Cardiac septum (tissue), 1 donor: ENCODE measurements around the gene C21orf58. TPM values are rescaled to one million over a fixed set of nuclear protein-coding genes. Genes with fewer than 3 reads are reported as not detected.
"Not testable (repeated sequence)": the region's sequence is repeated elsewhere in the genome, so short reads cannot be mapped to it uniquely, and the experiment has no call there.

Experiments used
- DNase-seq: peaks from one replicate; pipeline ENCODE4 v3.0.0-alpha.2; 2020; ENCODE audit warnings: low spot score
- intact Hi-C: fragments of 100-400 bp; cut with DNase I; formaldehyde crosslinking; loops from one replicate; pipeline ENCODE4 v1.14.0; 2022
- total RNA-seq: library from RNA; stranded (reverse); fragmentation: NEBNext Ultra II Directional; extraction: Animal tissue kit (Norgen Biotek cat#: 25700); gene quantifications from one replicate; pipeline ENCODE4 v1.2.1, GENCODE V29; 2021
- donor health status: DM: no; HTN: no; CAD: no.

Gene C21orf58
- total RNA-seq, 1 donor from 2014 or later, result 1.4 TPM

DNA sequence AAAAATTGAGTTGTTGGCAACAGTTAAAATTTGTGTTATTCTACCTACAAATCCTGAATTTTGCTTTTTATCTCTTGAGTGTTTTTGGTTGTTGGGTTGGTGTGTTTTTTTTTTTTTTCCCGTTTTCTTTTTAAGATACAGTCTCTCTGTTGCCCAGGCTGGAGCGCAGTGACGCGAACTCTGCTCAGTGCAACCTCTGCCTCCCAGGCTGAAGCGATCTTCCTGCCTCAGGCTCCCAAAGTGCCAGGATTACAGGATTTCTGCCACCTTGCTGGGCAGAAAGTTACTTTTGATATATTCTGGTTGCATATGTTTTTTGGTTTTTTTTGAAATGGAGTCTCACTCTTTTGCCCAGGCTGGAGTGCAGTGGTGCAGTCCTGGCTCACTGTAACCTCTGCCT, 4.5 kb upstream of the C21orf58 start:
- intact Hi-C loops, result loop anchor here (10.0 kb wide), 1 partner anchor 353 kb away; no protein-coding TSS in a partner anchor
- no peak for DNase-seq

DNA sequence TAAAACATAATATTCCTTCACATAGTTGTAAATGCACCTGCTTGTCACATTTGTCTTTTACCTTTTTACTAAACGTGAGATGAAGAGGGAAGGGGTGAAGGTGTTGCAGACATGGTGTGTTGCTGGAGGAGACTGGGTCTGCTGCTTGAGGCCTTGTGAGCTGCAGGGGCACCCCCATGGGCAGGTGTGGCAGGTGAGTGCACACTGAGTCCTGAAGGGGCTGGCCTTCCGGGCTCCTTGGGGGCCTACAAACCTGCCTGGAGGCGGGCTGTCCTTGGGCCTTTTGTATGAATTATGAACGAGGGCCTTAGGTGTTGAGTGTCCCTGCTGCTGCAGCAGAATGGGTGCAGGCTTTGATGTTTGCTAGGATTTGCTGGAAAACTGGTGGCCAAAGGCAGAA, 4.0 kb upstream of the C21orf58 start:
- no peak for DNase-seq
- intact Hi-C loops, result loop anchor here (10.0 kb wide), 1 partner anchor 353 kb away; no protein-coding TSS in a partner anchor

DNA sequence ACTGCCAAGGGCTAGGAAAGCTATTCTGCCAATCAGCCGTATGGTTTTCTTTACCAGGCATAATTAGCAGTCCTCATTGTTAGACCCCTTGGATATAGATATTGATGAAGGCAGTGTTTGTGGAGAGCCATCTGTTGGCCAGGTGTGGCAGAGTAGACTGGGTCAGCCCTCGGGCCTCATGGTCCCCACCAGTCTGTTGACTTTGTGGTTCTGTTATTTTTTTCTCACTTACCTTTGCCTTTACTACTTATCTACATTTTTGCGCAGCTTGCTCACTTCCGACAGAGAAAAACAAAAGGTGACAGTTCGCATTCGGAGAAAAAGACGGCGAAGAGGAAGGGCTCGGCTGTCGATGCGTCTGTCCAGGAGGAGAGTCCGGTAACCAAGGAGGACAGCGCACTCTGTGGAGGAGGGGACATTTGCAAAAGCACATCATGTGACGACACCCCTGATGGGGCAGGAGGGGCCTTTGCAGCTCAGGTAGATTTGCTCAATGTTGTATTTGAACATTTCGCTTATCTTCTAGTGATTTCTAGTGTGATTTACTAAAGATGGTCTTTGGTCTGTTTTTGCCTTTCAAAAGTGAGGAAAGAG, 2.5 kb upstream of the C21orf58 start:
- intact Hi-C loops, result loop anchor here (10.0 kb wide), 1 partner anchor 351 kb away; no protein-coding TSS in a partner anchor
- DNase-seq, result no peak

DNA sequence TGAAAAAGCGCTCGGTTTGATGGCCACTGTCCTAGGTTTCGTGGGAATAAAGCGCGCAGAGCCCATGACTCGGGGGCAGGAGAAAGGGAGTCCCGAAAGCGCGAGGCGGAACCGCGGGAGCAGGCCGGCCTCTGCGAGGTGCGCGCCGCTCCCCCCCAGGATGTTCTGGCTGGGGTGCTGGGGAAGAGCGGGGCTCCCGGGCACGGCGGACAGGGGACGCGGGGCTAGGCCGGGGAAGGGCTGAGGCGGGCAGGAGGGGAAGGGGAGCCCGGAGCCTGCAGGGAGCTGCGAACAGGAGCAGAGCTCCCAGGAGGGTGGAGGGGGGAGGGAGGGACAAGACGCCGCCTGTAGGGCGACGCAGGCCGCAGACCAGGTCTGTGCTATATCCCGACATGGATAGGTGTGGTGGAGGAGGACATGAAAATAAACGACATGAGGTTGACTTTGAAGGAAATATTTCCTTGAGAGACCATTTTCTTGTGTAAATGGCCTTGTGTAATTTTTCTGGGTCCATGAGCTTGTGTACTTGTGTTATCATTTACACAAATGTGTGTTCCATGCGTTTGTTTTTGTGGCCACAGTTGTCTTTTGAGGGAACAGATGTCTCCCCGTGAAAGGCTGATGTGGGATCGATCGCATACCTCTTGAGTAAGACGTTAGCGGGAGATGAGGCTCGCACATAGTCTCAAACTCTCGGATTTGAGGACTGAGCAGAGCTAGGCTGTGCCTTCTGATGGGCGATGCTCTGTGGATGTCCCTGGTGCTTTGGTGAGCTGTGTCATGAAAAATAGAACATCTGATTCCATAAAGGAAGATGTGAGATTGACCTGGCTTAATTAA, 1.6 kb upstream of the C21orf58 start:
- no peak for DNase-seq
- intact Hi-C loops, result loop anchor here (2.0 to 10.0 kb wide), 2 partner anchors 38 to 350 kb away; partner anchors contain the start of gene YBEY

DNA sequence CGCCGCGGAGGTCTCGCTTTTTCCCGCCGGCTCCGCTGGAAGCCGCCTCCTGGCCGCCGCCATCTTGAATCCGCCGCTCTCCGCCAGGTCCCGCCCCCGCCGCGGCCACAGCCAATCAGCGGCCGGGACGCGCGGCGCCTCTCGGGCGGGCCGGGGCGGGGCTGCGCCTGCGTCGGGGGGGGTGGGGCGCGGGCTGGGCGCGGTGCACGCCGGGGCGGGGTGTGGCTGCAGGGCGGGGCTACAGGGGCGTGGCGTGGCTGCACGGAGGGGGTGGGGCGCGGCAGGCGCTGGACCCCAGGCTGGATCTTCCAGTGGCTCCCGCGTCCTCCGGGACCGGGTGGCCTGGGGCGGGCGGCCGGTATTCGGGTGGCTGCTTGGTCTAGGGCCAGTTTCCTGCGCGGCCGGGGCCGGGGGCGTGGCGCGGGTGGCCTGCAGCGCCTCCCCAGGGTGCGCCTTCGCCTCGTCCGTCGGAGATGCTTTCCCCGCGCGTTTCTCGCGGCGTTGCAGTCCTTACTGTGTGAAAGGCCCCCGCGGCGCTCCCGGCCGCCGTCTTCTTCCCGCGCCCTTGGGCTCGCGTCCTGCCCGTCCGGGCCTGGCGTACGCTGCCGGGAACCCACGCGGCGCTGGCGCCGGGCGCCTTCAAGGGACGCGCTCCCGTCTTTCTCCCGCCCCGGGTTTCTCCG, 861 bp upstream of the C21orf58 start:
- intact Hi-C loops, result loop anchor here (2.0 to 10.0 kb wide), 2 partner anchors 38 to 350 kb away; partner anchors contain the start of gene YBEY
- DNase-seq, result peak; percentile 95

DNA sequence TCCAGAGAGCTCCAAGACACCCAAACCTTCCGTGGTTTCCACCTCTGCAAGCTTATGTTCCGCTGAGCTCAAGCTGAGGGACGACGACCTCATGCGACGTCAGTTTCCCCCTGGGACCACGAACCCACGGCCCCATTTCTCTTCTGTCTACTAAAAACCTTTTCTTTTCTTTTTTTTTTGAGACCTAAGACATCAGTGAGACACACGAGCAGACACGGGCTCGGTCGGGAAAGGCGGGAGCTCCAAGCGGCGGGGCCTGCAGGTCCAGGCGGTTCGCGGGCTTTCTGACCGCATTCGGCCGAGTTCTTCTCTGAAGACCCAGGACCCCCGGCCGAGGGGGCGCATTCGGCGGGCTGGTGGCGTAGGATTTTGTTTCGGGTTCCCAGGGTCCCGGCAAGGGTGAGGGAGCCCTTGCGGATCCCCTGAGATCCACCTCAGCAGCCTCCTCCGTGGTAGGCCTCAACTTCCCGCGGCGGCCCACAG, 402 bp downstream of the C21orf58 start:
- intact Hi-C loops, result loop anchor here (10.0 kb wide), 1 partner anchor 348 kb away; no protein-coding TSS in a partner anchor
- no peak for DNase-seq

DNA sequence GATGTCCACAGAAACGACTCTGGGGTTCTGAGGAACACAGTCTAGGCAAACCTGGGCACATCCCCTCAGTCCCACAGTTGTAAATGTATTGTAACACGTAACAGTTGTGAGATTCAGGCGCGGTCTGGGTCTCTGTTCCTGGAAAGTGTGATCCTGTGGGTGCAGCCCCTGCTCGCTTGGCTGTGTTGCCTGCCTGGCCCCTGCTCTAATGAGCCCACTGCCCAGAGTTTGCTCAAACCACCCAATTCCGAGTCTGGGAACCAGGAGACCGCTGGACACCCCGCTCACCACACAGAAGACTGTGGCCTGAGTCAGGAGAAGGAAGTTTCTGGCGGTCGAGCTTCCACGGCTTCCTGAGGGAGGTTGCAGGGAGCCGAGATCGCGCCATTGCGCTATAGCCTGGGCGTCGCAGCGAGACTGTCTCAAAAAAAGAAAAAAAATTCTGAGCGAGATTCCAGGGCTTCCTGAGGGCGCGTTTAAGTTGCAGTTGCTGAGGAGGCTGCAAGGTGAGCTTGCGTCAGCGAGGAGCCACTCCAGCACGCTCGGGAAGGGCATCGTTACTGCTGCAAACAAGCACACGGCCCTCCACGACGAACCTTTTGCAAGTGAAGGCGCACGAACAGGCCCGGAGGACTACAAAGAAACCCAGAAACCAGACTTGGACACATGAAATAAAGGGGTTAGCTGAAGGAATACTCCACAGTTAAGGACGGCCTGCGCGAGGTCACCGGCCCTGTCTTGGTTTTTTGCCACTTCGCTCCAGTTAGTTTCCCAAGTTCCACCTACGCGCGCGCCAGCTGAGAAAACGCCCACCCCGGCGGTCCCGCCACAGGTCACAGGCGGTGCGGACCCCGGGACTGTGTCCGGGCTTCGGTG, 1.1 kb downstream of the C21orf58 start:
- intact Hi-C loops, result loop anchor here (10.0 kb wide), 1 partner anchor 348 kb away; no protein-coding TSS in a partner anchor
- DNase-seq, result no peak

DNA sequence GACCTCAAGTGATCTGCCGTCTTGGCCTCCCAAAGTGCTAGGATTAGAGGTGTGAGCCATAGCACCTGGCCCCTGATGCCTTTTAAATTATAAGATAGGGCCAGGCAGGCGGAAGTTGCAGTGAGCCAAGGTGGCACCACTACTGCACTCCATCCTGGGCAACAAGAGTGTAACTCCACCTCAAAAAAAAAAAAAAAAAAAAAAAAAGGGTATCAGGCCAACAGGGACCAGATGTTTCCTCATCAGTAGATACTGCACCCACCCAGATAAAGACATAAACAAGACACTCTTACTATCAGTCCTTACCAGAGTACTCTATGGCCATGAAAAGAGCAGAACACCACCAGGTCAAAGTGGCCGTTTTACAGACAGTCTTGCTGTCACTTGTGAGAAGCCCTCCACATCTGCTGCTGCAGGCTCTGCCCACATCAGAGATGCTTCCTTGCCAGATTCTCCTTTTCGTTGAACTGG, 3.3 kb downstream of the C21orf58 start:
- intact Hi-C loops, result loop anchor here (10.0 kb wide), 1 partner anchor 346 kb away; no protein-coding TSS in a partner anchor
- DNase-seq, result no peak

DNA sequence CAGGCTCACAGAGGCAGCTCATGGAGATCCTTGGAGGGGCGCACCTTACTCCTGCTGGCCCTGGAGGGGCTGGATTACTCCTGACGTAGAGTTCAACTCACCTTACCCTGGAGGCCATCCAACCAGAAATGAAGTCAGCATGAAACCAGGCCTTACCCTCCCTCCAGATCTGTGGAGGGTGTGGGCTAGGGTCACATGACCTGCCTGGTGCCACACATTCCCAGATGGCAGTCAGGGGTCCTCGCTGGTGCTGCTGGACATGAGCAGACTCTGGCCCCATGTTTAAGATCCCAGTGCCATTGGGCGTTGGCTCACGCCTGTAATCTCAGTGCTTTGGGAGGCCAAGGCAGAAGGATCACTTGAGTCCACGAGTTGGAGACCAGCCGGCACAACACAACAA, 4.5 kb downstream of the C21orf58 start:
- DNase-seq, result no peak
- intact Hi-C loops, result no loop called here

DNA sequence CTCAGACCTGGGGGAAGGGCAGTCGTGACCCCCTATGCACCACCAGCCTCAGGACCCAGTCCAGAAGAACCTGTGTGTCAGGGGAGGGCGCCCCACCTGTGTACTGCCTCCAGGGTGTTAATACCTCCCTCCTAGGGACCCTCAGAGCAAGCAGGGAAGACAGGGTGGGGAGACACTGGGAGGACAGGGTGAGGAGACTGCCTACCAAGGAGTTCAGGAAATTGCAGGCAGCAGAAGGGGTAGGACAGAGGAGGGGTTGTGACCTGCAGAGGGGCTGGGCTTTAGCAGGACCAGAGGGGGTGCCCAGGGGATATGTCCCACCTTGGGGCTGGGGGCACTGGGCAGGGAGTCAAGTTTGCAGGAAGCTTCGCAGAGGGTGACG, 5.2 kb downstream of the C21orf58 start:
- intact Hi-C loops, result no loop called here
- DNase-seq, result no peak

DNA sequence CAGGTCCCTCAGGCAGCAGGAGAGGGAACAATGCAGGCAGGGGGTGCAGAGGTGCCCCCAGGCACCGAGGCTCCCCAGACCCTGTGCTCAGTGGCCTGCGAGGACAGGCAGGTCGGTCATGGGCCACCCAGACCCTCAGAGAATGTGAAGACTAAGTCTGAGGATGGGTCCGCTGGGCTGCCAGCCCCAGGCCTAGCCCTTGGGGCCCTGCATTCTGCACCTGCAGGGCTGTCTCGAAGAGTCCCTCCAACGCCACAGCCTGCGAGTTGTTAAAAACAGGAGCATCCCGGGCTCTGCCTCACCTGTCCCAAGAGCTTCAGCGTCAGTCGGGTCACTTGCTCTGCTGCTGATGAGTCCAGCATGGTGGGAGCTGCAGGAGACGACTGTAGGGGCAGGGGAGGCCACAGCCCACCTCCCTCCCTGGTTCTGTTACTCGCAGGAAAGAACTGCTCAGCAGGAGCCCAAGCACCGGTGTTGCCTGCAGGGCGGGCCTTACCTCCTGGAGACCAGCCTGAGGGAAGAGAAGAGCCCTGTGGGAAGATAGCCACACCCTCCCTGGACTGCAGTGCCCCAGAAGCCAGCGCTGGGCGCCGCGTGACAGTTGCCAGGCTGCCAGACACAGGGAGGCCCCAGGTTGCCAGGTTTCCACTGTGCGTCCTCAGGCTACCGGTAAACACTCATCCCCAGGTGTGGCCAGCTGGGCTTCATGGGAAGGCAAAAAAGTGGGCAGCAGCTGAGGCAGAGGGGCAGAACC, 5.8 kb downstream of the C21orf58 start:
- DNase-seq, result no peak
- intact Hi-C loops, result no loop called here

DNA sequence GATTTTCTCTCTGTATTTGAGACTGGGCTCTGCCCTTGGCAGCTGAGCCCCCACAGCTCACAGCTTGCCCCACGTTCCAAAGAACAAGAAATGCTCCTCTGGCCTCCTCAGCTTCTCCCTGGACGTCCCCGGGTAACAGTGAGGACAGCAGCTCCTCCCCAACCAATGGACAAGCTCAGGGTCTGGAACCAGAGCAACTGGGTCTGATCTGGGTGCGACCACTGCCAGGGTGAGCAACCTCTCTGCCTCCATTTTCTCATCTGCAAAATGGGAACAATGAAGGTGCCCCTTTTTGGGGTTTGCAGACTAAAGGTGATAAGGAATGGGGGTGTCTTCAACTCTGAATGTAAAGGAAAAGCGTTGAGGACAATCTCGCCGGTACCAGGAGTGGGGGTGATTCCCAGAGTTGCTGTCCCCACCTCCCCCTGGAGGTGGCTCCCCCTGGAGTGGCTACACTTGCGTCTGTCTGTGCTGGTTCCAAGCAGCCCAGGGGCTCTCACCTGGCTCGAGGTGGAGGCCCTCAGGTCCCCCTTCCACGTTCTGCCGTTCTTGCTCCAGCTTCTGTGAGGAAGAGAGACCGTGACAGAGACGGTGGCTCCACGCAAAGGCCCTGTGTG, 6.9 kb downstream of the C21orf58 start:
- no peak for DNase-seq
- intact Hi-C loops, result no loop called here

DNA sequence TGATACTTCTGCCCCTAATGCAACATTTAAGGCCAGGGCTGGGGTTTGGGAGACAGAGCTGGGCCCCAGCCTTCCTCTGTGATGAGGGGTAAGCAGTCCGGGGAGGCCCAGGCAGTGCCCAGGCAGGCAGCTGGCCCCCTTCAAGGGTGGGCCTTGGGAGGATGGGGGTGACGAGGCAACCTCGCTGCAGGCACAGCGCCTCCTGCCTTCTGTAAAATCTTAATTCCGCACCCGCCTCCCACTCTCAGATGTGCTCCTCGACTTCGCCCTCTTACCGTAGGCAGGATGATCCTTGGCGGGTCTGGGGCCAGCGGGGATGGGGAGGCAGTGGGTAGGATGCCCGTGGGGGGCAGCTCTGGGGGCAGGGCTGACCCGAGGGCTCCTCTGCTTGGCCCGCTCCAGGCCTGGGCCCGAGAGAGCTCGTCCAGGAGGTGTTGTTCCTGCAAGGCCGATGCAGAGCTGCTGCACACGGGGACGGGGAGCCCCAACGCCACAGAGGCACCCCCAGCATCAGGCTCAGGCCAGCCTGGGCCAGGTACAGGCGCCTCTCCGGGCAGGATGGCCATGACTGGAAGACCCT, 9.1 kb downstream of the C21orf58 start:
- intact Hi-C loops, result no loop called here
- DNase-seq, result no peak

DNA sequence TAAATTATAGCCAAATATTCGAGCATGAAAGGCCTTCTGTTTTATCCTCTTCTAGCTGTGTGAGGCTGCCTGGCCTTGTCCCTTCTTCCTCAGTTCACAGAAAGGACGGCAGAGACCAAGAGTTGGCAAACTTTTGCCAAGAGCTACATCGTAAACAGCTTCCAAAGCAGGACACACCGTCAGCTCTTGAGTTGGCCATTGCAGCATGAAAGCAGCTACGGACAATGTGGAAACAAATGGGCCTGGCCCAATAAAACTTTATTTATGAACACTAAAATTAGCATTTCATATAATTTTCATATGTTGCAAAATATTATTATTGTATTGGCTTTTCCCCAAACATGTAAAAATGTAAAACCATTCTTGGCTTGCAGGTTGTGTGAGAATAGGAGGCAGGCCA, 10.7 kb downstream of the C21orf58 start:
- DNase-seq, result no peak
- intact Hi-C loops, result no loop called here

DNA sequence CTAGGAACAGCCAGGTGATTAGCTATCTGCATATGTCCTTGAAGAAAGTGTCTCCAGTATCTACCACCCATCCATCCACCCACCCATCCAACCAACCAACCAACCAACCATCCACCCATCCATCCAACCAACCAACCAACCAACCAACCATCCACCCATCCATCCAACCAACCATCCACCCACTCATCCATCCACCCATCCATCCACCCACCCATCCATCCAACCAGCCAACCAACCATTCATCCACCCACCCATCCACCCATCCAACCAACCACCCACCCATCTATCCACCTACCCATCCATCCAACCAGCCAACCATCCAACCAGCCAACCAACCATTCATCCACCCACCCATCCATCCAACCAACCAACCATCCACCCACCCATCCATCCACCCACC, 12.1 kb downstream of the C21orf58 start:
- intact Hi-C loops, result no loop called here
- no peak for DNase-seq

DNA sequence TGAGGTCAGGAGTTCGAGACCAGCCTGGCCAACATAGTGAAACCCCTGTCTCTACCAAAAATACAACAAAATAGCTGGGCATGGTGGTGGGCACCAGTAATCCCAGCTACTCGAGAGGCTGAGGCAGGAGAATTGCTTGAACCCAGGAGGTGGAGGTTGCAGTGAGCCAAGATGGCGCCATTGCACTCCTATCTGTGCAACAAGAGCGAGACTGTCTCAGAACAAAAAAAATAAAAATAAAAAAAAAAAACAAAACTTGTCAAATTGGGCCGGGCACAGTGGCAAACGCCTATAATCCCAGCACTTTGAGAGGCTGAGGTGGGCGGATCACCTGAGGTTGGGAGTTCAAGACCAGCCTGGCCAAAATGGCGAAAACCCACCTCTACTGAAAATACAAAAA, 13.4 kb downstream of the C21orf58 start:
- intact Hi-C loops, DNase-seq: not testable (repeated sequence)

DNA sequence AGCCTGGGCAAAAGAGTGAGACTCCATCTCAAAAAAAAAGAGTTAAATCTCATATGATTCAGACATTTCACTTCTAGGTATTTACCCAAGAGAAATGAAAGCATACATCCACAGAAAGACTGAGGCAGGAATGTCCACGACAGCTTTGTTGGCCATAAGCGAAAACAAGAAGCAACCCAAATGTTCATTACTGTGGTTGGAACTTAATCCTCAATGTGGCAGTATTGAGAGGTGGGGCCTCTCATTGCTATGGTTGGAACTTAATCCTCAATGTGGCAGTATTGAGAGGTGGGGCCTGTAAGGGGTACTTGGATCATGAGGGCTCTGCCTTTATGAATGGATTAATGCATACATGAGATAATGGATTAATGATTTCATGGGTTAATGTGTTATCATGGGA, 15.2 kb downstream of the C21orf58 start:
- intact Hi-C loops, result no loop called here
- DNase-seq, result no peak

DNA sequence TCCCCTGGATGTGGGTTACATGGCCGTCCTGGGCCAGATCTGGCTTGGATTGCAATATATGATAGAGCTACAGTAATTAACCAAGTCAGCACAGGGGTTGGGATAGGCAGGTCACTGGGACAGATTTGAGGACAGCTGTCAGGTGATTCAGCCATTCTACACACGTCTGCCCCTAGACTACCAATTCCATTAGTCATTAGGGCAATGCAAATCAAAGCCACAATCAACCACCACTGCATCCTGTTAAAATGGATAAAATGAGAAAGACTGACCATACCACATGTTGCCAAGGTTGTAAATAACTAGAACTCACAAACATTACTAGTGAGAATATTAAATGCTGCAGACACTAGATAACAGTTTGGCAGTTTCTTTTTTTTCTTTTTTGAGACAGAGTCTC, 16.0 kb downstream of the C21orf58 start:
- intact Hi-C loops, result no loop called here
- no peak for DNase-seq
